ENCODE measurements around the gene NME9.

The NME9 gene

DNA sequence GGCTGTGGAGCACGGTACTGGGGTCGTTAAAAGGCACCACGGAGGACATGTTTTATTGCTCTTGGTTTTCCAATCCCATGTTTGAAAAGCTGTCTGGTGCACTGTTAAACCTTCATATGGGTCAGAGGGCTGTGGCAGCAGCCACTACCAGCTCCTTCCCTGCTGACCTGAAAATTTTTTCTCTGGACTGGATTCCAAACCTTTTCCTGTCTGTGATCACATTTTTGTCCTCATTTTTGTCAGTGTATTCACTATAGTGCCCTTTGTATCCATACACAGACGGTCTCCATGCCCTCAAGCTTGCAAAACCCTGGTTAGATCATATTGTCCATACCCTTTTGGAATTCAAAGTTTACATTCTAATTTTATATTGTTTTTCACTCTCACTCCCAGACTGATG is 70.5 kb downstream of the NME9 start:
- Histone ChIP-seq H3K36me3 (ENCODE audit: low read depth) (peaks cover 10% of the 10 kb centered on the region; the same call in 1 of the 2 replicates), H3K9me3 (ENCODE audit: severe bottlenecking) (no peaks in the 10 kb centered on the region), H3K4me1 (ENCODE audit: insufficient read depth, poor library complexity, severe bottlenecking) (peaks cover 7% of the 10 kb centered on the region), H3K27ac (ENCODE audit: poor library complexity, severe bottlenecking) (no peak overlapping the region), H3K27me3 (ENCODE audit: insufficient read depth, poor library complexity, severe bottlenecking) (no peaks in the 10 kb centered on the region), H3K4me3 (ENCODE audit: severe bottlenecking) (no peak overlapping the region)
- ATAC-seq (ENCODE audit: low read depth) (no peak), DNase-seq (ENCODE audit: low spot score) (no peak)
- TF ChIP-seq, protein P1, sequence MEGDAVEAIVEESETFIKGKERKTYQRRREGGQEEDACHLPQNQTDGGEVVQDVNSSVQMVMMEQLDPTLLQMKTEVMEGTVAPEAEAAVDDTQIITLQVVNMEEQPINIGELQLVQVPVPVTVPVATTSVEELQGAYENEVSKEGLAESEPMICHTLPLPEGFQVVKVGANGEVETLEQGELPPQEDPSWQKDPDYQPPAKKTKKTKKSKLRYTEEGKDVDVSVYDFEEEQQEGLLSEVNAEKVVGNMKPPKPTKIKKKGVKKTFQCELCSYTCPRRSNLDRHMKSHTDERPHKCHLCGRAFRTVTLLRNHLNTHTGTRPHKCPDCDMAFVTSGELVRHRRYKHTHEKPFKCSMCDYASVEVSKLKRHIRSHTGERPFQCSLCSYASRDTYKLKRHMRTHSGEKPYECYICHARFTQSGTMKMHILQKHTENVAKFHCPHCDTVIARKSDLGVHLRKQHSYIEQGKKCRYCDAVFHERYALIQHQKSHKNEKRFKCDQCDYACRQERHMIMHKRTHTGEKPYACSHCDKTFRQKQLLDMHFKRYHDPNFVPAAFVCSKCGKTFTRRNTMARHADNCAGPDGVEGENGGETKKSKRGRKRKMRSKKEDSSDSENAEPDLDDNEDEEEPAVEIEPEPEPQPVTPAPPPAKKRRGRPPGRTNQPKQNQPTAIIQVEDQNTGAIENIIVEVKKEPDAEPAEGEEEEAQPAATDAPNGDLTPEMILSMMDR (IDR thresholded peaks at IDR 0.05; ENCODE audit: poor library complexity, severe bottlenecking): no peak

DNA sequence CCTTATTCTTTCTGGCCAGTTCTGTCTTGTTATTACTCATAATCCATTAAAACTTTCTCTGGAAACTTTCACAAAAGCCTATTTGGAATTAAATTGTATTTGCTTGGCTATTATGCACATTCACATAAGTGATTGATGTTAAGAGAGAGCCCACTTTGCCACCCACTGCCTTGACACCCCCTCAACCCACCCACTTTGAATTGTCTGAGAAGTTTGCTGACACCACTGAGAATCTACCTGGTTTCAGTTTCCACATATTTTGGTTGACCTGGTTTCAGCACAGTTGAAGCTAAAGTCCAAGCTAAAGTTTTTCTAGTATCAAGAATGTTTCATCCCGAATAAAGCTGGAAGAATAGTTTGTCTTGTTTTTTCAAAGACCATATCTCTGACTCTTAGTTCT is 71.7 kb downstream of the NME9 start:
- Histone ChIP-seq H3K27ac (ENCODE audit: poor library complexity, severe bottlenecking) (no peak overlapping the region), H3K4me3 (ENCODE audit: severe bottlenecking) (no peak overlapping the region), H3K36me3 (ENCODE audit: low read depth) (peaks cover 5% of the 10 kb centered on the region; the same call in 1 of the 2 replicates), H3K27me3 (ENCODE audit: insufficient read depth, poor library complexity, severe bottlenecking) (no peaks in the 10 kb centered on the region), H3K9me3 (ENCODE audit: severe bottlenecking) (no peaks in the 10 kb centered on the region), H3K4me1 (ENCODE audit: insufficient read depth, poor library complexity, severe bottlenecking) (peaks cover 18% of the 10 kb centered on the region)
- no peak for DNase-seq (ENCODE audit: low spot score)
- TF ChIP-seq, protein P1 (IDR thresholded peaks at IDR 0.05; ENCODE audit: poor library complexity, severe bottlenecking): no peak
- ATAC-seq (ENCODE audit: low read depth): no peak

- no peak overlapping the region for H3K27ac ChIP-seq (ENCODE audit: poor library complexity, severe bottlenecking)
- H3K4me1 ChIP-seq (ENCODE audit: insufficient read depth, poor library complexity, severe bottlenecking): peaks cover 18% of the 10 kb centered on the region
- H3K36me3 ChIP-seq (ENCODE audit: low read depth): peaks cover 10% of the 10 kb centered on the region
- H3K27me3 ChIP-seq (ENCODE audit: insufficient read depth, poor library complexity, severe bottlenecking): no peaks in the 10 kb centered on the region
- TF ChIP-seq, protein P1 (IDR thresholded peaks at IDR 0.05; ENCODE audit: poor library complexity, severe bottlenecking): no peak
- no peak for ATAC-seq (ENCODE audit: low read depth)
- H3K4me3 ChIP-seq (ENCODE audit: severe bottlenecking): no peak overlapping the region
- DNase-seq (ENCODE audit: low spot score): no peak
- no peaks in the 10 kb centered on the region for H3K9me3 ChIP-seq (ENCODE audit: severe bottlenecking)
These were observed 73.6 kb downstream of the NME9 start for GRCh38 chr3:138256022-138256421.

DNA sequence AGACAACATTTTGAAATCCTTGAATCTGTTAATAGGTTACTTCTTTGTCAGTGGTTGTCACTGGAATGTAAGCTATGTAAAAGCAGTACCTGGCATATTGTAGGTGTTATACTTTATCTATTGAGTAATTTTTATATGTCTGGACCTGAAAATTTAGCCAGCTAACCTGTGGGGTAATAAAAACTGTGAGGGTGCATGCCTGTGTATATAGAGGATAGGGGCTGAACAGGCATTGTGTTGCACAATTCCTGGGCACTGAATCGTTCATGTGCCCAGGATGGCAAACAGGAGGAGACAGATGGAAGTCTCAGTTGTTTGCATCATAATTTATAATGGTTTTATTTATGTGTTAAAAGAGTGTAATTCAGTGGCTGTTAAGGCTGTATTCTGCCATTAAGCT is 75.4 kb downstream of the NME9 start:
- peak; percentile 82 for ATAC-seq (ENCODE audit: low read depth)
- H3K4me1 ChIP-seq (ENCODE audit: insufficient read depth, poor library complexity, severe bottlenecking): peaks cover 18% of the 10 kb centered on the region
- no peaks in the 10 kb centered on the region for H3K27me3 ChIP-seq (ENCODE audit: insufficient read depth, poor library complexity, severe bottlenecking)
- no peak overlapping the region for H3K4me3 ChIP-seq (ENCODE audit: severe bottlenecking)
- no peak for DNase-seq (ENCODE audit: low spot score)
- TF ChIP-seq, protein P1 (IDR thresholded peaks at IDR 0.05; ENCODE audit: poor library complexity, severe bottlenecking): no peak
- H3K27ac ChIP-seq (ENCODE audit: poor library complexity, severe bottlenecking): peak overlapping the region; percentile 41
- H3K9me3 ChIP-seq (ENCODE audit: severe bottlenecking): no peaks in the 10 kb centered on the region
- H3K36me3 ChIP-seq (ENCODE audit: low read depth): peaks cover 5% of the 10 kb centered on the region

DNA sequence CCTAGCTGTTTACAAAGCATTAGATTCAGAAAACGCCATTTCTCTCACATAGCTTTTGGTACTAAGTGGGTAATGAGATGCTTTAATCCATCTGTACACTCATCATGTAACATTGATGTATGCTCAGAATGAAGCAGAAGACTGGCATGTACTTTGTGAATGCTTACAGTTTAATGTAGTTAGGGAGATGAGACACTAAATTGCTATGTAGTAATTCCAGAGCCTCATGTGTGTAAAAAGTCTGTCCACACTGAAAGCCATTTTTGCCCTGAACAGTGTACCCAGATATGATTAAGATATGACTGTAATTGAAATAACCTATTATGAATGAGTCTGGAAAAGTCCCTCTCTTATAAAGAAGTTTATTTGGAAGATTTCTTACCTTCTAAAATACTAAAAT is 76.0 kb downstream of the NME9 start:
- no peak for DNase-seq (ENCODE audit: low spot score)

More for the DNA sequence above, 76.0 kb downstream of the NME9 start:
- H3K9me3 ChIP-seq (ENCODE audit: severe bottlenecking): no peaks in the 10 kb centered on the region
- H3K27ac ChIP-seq (ENCODE audit: poor library complexity, severe bottlenecking): peak overlapping the region; percentile 41
- no peaks in the 10 kb centered on the region for H3K27me3 ChIP-seq (ENCODE audit: insufficient read depth, poor library complexity, severe bottlenecking)
- ATAC-seq (ENCODE audit: low read depth): peak; percentile 49
- H3K4me3 ChIP-seq (ENCODE audit: severe bottlenecking): no peak overlapping the region
- H3K4me1 ChIP-seq (ENCODE audit: insufficient read depth, poor library complexity, severe bottlenecking): peaks cover 18% of the 10 kb centered on the region
- H3K36me3 ChIP-seq (ENCODE audit: low read depth): peaks cover 11% of the 10 kb centered on the region
- TF ChIP-seq, protein P1 (IDR thresholded peaks at IDR 0.05; ENCODE audit: poor library complexity, severe bottlenecking): no peak
